NK-92 (cell line): ENCODE data around the gene ARHGAP27.
"Not testable (repeated sequence)": the region's sequence is repeated elsewhere in the genome, so short reads cannot be mapped to it uniquely, and the experiment has no call there.

ENCODE experiments used
- DNase-seq: peaks from one replicate; lab custom pipeline; 2025; ENCODE audit not compliant: unreplicated experiment; lab: John Stamatoyannopoulos, UW

ARHGAP27 gene

GRCh38 chr17:45366691-45367090, 66.0 kb downstream of the ARHGAP27 start:
- no peak for DNase-seq

- DNase-seq = no peak
Measured at GRCh38 chr17:45366049-45366448, 66.6 kb downstream of the ARHGAP27 start.

GRCh38 chr17:45364531-45365390, 67.9 kb downstream of the ARHGAP27 start:
- no peak for DNase-seq

GRCh38 chr17:45363498-45363897, 69.2 kb downstream of the ARHGAP27 start:
- no peak for DNase-seq

DNA sequence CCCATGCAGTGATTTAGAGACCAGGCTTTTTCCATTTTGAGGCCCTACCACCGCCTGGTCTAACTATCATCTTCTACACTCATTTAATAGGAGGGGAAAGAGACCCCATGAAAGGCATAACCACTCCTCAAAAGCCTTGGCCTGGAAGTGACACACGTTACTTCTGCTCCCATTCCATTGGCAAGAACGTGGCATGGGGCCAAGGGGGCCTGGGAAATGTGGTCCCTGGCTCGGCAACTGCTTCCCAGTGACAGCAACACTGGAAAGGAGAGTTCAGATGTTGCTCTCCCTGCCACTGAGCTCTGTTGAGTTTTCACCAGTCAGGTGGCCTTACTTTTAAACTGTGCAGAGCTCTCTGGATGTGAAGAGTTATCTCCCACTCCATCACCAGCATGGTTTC, 70.7 kb downstream of the ARHGAP27 start:
- DNase-seq = no peak

GRCh38 chr17:45361451-45361850, 71.2 kb downstream of the ARHGAP27 start:
- DNase-seq = no peak

- DNase-seq = no peak
Measured at GRCh38 chr17:45357364-45357997, 75.2 kb downstream of the ARHGAP27 start.

DNA sequence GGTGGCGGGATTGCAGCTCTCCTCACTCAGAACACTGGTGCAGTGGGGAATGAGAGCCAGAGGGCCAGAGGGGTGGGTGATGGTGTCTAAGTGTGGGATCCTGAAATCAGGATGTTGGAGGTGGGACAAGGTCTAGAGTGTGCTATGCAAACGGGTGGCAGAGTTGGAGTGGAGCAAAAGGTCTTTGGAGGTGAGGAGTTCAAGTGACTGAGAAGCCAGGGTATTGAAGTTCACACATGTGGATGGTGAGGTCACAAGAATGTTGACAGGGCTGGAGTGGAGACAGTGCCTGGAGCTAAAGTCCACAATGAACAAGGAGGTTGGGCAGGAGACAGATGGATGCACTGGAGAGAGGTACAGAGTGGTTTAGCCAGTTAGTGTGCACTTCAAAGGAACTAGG, 77.6 kb downstream of the ARHGAP27 start:
- DNase-seq = no peak

DNA sequence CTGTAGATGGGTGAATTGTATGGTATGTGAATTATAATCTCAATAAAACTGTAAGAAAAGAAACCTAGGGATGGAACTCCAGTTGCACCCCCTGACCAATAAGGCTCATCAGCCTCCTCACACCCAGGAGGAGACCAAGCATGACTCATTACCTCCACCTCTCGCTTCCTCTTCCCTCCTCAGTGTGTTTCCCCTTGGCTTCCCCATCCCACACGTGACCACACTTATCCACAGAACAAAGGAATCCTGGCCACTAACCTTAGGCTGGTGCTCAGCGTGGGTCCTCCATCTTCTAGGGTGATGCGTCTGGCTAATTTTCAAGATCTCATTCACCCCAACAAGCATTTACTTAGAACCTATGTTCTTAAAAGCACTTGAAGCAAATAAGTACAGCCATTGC, 79.6 kb downstream of the ARHGAP27 start:
- DNase-seq = no peak

GRCh38 chr17:45351831-45352230, 80.8 kb downstream of the ARHGAP27 start:
- no peak for DNase-seq

GRCh38 chr17:45347444-45347843, 85.2 kb downstream of the ARHGAP27 start:
- no peak for DNase-seq

GRCh38 chr17:45346216-45347015, 86.3 kb downstream of the ARHGAP27 start:
- DNase-seq = no peak

- DNase-seq = no peak
Measured at GRCh38 chr17:45345554-45346215, 87.0 kb downstream of the ARHGAP27 start.

DNA sequence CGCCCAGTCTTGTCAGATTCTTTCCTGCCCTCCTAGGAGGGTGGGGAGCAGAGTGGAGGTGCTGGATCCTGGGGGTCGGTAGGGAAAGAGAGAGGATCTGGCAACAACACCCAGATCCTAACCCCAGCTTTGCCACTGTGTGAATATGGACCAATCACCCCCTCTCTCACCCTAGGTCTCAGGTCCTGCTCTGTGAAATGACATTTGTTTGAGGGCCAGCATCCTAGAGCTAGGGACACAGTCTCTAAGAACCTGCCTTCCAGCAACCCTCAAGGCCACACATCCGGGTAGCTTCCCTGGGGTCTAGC, 87.5 kb downstream of the ARHGAP27 start:
- DNase-seq = no peak

DNA sequence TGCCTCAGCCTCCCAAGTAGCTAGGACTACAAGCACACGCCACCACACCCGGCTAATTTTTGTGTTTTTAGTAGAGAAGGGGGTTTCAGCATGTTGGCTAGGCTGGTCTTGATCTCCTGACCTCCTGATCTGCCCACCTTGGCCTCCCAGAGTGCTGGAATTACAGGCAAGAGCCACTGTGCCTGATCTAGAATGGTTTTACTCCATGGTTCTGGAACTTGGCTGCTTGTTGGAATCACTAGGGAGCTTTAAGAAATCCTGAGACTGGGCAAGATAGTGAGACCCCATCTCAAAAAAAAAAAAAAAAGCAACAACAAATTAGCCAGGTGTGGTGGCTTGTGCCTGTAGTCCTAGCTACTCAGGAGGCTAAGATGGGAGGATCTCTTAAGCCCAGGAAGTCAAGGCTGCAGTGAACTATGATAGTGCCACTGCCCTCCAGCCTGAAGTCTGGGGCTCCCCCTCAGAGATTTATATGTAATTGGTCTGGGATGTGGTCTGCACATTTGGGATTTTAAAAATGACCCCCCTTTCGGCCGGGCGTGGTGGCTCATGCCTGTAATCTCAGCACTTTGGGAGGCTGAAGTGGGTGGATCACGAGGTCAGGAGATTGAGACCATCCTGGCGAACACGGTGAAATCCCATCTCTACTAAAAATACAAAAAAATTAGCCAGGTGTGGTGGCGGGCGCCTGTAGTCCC, 88.6 kb downstream of the ARHGAP27 start:
- DNase-seq = not testable (repeated sequence)
